ENCODE measurements around the gene F8. TPM values are rescaled to one million over a fixed set of nuclear protein-coding genes. Genes with fewer than 3 reads are reported as not detected.

F8 gene
- polyA plus RNA-seq (ENCODE audit: insufficient read length in 10 of 10), result 1 to 10 TPM; 3.3 to 8.1 (median 5.3) TPM
- long read RNA-seq, donor 1, partial matches to known transcripts, result 0 of 1 reads
- long read RNA-seq, donor 1, other reads (novel, unspliced or antisense), result 0 of 1 reads
- long read RNA-seq, donor 2, result 0 reads
- long read RNA-seq, donor 3, result 0 reads
- long read RNA-seq, donor 4, result 0 reads
- long read RNA-seq, donor 5, partial matches to known transcripts, result 137 of 234 reads
- long read RNA-seq, donor 5, other reads (novel, unspliced or antisense), result 97 of 234 reads
- long read RNA-seq, donor 6, partial matches to known transcripts, result 260 of 268 reads
- long read RNA-seq, donor 6, other reads (novel, unspliced or antisense), result 8 of 268 reads
- long read RNA-seq, donor 7, result 0 reads
- long read RNA-seq, donor 8, partial matches to known transcripts, result 0 of 1 reads
- long read RNA-seq, donor 8, other reads (novel, unspliced or antisense), result 0 of 1 reads
- long read RNA-seq, donor 9, result 0 reads

- no peak for DNase-seq
These were observed at the start of gene F8 for GRCh38 chrX:155022585-155022984. Gene F8 (minus strand): TSS chrX:155022723. CDS start chrX:155022552, 171 bp downstream.

- DNase-seq, result no peak
These were observed 49.3 kb upstream of the F8 start for GRCh38 chrX:155071694-155072280.

GRCh38 chrX:155070975-155071693, 48.6 kb upstream of the F8 start, which contains the start of the genes BRCC3, CMC4 and MTCP1:
Gene BRCC3 (plus strand): TSS chrX:155071508. CDS start chrX:155071528, 20 bp downstream.
Gene CMC4 (minus strand): TSS chrX:155071136. CDS start chrX:155064023, 7,113 bp downstream.
Gene MTCP1 (minus strand): TSS chrX:155071136. CDS start chrX:155066010, 5,126 bp downstream.
- peak; percentile 75 to 87 (median 79) for DNase-seq

GRCh38 chrX:155070663-155070974, 48.1 kb upstream of the F8 start:
- no peak for DNase-seq

GRCh38 chrX:155070038-155070437, 47.5 kb upstream of the F8 start:
- DNase-seq, result peak in 1 of 3 donors; percentile 17

- no peak for DNase-seq
These were observed 46.9 kb upstream of the F8 start for GRCh38 chrX:155069414-155069813.

- no peak for DNase-seq
These were observed 45.6 kb upstream of the F8 start for GRCh38 chrX:155068165-155068564.

GRCh38 chrX:155065035-155065734, 42.7 kb upstream of the F8 start:
- DNase-seq, result no peak

GRCh38 chrX:155061760-155062159, 39.2 kb upstream of the F8 start:
- DNase-seq, result peak in 1 of 3 donors; percentile 9

- peak; percentile 60 to 80 (median 72) for DNase-seq
These were observed 34.6 kb upstream of the F8 start for GRCh38 chrX:155056877-155057792.

GRCh38 chrX:155056471-155056870, 33.9 kb upstream of the F8 start:
- no peak for DNase-seq

GRCh38 chrX:155055494-155055893, 33.0 kb upstream of the F8 start:
- DNase-seq, result no peak

- DNase-seq, result no peak
These were observed 31.7 kb upstream of the F8 start for GRCh38 chrX:155054255-155054654.

- no peak for DNase-seq
These were observed 31.1 kb upstream of the F8 start for GRCh38 chrX:155053656-155054055.

- DNase-seq, result no peak
These were observed 30.4 kb upstream of the F8 start for GRCh38 chrX:155052738-155053498.

- peak in 2 of 3 donors; percentile 26 to 34 for DNase-seq
These were observed 26.6 kb upstream of the F8 start for GRCh38 chrX:155048977-155049619.

- no peak for DNase-seq
These were observed 24.4 kb upstream of the F8 start for GRCh38 chrX:155046811-155047528.

GRCh38 chrX:155046129-155046810, 23.7 kb upstream of the F8 start:
- DNase-seq, result no peak

Data from muscle of back (tissue), 13 donors.